Heart left ventricle (tissue), 16 donors: ENCODE measurements around the gene TEF. TPM values are rescaled to one million over a fixed set of nuclear protein-coding genes. Genes with fewer than 3 reads are reported as not detected.

Experiments used
- ATAC-seq, 4 donors: fragments of 200-7000 bp; cut with Tn5 transposase; one replicate each; pipeline ENCODE4 v1.9.1; 2020 to 2022; ENCODE audit warnings: moderate library complexity in 4 of 4, mild to moderate bottlenecking in 3 of 4, moderate number of reproducible peaks in 1 of 4
- DNase-seq, 5 donors: peaks; one replicate each; pipeline ENCODE4 v3.0.0-alpha.2; 2020
- H3K27ac ChIP-seq, 12 donors: fragments of 200-600 bp; sonication (generic) in 4 of 12; one replicate each; pipeline versions ENCODE4 v1.5.0 to v1.8.0; 2016 to 2022; ENCODE audit warnings: mild to moderate bottlenecking in 2 of 12
- H3K27me3 ChIP-seq, 9 donors: fragments of 200-600 bp; sonication (generic) in 2 of 9; one replicate each; pipeline versions ENCODE4 v1.5.1 to v1.8.0; 2016 to 2022; ENCODE audit warnings: mild to moderate bottlenecking in 3 of 9
- H3K36me3 ChIP-seq, 9 donors: fragments of 200-600 bp; sonication (generic) in 2 of 9; one replicate each; pipeline versions ENCODE4 v1.5.0 to v1.8.0; 2018 to 2022; ENCODE audit warnings: mild to moderate bottlenecking in 2 of 9
- H3K4me1 ChIP-seq, 12 donors: fragments of 200-600 bp; sonication (generic) in 4 of 12; one replicate each; pipeline versions ENCODE4 v1.5.0 to v1.8.0; 2016 to 2022; ENCODE audit warnings: mild to moderate bottlenecking in 3 of 12
- H3K4me3 ChIP-seq, 12 donors: fragments of 200-600 bp; sonication (generic) in 4 of 12; one replicate each; pipeline versions ENCODE4 v1.5.0 to v1.8.0; 2017 to 2022; ENCODE audit warnings: mild to moderate bottlenecking in 9 of 12, moderate library complexity in 4 of 12
- H3K9me3 ChIP-seq, 12 donors: fragments of 200-600 bp; sonication (generic) in 4 of 12; one replicate each; pipeline versions ENCODE4 v1.5.0 to v1.8.0; 2016 to 2022; ENCODE audit warnings: mild to moderate bottlenecking in 1 of 12
- CTCF ChIP-seq, 12 donors: fragments of 200-600 bp; sonication (generic) in 4 of 12; IDR thresholded peaks; one replicate each; pipeline versions ENCODE4 v1.5.0 to v1.8.0; 2018 to 2022; ENCODE audit warnings: antibody characterized with exemption in 12 of 12, mild to moderate bottlenecking in 5 of 12
- POLR2A ChIP-seq, 2 donors: fragments of 450-650 bp; IDR thresholded peaks; one replicate each; pipeline ENCODE4 v1.6.1; 2017; ENCODE audit warnings: antibody characterized with exemption in 2 of 2, mild to moderate bottlenecking in 2 of 2, moderate library complexity in 2 of 2
- WGBS, 4 donors: extraction: QIAGEN DNeasy Blood & Tissue Kit in 2 of 4; methylation state at CpG; one replicate each; pipeline versions ENCODE4 v1.1.5 to v1.1.7; 2013 to 2018; 5-methylcytosine and 5-hydroxymethylcytosine counted together
- intact Hi-C, 10 donors: fragments of 100-400 bp; cut with DNase I; formaldehyde crosslinking; loops; one replicate each; pipeline versions ENCODE4 v1.11.1 to v1.14.2; 2022
- polyA plus RNA-seq, 2 donors: library from polyadenylated mRNA; stranded (reverse); fragments of 200-250 nt; gene quantifications; one replicate each; pipeline ENCODE4 v1.2.3, GENCODE V29; 2013
- total RNA-seq, 9 donors: library from RNA; depleted of rRNA in 2 of 9; stranded (reverse); fragments of >200 nt in 2 of 9; fragmentation: NEBNext Ultra II Directional in 3 of 9; extraction: Animal tissue kit (Norgen Biotek cat#: 25700) in 3 of 9; gene quantifications; one replicate each; pipeline versions ENCODE4 v1.1.0 to v1.2.4, GENCODE V29; 2016 to 2023
- donor health status: ischemic (EF 13 %, LVEDD 7.1; RV severe dilation, severe dysfunction).
- donor health status: healthy with polysubstance abuse.
- donor health status: DM: no; HTN: yes; CAD: no.
- donor health status: DM: no; HTN: no; CAD: no.
- donor health status: ischemic (EF 25% LVEDD 6.9; RV normal size, moderate dysfunction).
- donor health status: ischemic (EF 25% LVEDD 5.7; RV mildly dilated, moderate dysfunction).
- donor health status: healthy.
- donor health status: DM: yes; HTN: yes; CAD: no.
- donor health status: ischemic (EF 35%, LVEDD 5.7; RV mildly dilated, moderate dysfunction).
- donor health status: nonischemic (EF 11% LVEDD 7.7; RV severe dilation, severe dysfunction).
- donor health status: DM: yes; HTN: yes; CAD: no.
- donor health status: PGD.
- donor health status: ischemic (EF 29% LVEDD 5.4; RV normal size, mild dysfunction).
- donor health status: nonischemic (EF 23%, LVEDD 6.1; RV moderate dilation, normal function).

The TEF gene
- total and polyA plus RNA-seq, 11 donors = 7.2 to 35.3 (median 17.9) TPM

DNA sequence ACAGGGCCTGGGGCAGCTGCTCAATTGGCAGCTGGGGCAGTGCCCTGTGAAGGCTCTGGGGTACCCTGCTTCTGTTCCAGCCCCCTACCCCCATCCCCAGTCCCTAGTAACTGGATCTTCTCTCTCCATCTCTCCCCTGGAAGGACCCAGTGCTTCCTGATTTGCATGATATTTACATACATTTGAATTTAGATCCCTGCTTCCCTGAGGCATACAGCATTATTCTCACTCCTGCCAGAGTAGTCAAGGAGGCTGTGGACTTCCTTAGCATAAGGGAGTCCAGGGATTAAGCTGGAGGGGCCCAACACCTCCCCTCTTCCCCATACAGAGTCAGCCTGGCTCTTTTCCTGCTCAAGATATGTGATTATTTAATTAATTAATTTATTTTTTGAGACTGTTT, 24.7 kb downstream of the TEF start:
- Histone ChIP-seq H3K27me3 (no peaks in the 10 kb centered on the region), H3K27ac (peak overlapping the region in 1 of 12 donors; percentile 34), H3K9me3 (no peaks in the 10 kb centered on the region), H3K4me3 (no peak overlapping the region), H3K36me3 (no peaks in the 10 kb centered on the region), H3K4me1 (peaks cover 0 to 47% (median 25%) of the 10 kb centered on the region in 12 donors)
- TF ChIP-seq POLR2A (IDR thresholded peaks at IDR 0.05) (no peak), CTCF (IDR thresholded peaks at IDR 0.05) (no peak)
- no peak for DNase-seq
- ATAC-seq = no peak
- intact Hi-C loops = no loop called here

DNA sequence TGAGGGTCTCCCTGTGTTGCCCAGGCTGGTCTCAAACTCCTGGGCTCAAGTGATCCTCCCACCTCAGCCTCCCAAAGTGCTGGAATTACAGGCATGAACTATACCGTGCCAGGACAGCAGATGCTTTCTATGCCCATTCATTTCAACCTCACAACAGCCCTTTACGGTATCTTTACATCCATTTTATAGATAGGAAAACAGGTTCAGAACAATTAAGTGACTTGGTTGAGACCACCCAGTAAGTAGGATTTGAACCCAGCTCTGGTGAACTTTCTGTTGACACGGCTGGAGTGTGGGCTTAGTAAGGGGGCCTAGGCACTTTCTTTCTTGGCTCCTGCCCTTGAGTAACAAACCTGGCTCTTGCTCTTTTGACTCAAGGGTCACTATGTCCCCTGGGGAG, 25.7 kb downstream of the TEF start:
- intact Hi-C loops = no loop called here
- no peaks in the 10 kb centered on the region for H3K36me3 ChIP-seq
- TF ChIP-seq POLR2A (IDR thresholded peaks at IDR 0.05) = no peak
- TF ChIP-seq CTCF (IDR thresholded peaks at IDR 0.05) = no peak
- H3K27me3 ChIP-seq = no peaks in the 10 kb centered on the region
- no peaks in the 10 kb centered on the region for H3K9me3 ChIP-seq
- no peak overlapping the region for H3K4me3 ChIP-seq
- WGBS, 4 donors = 89 to 90% (median 89%) methylated on average over 3 of the region's 3 CpGs
- DNase-seq = no peak
- ATAC-seq = no peak
- peaks cover 0 to 47% (median 32%) of the 10 kb centered on the region in 12 donors for H3K4me1 ChIP-seq
- H3K27ac ChIP-seq = peak overlapping the region in 2 of 12 donors; percentile 17 to 92

DNA sequence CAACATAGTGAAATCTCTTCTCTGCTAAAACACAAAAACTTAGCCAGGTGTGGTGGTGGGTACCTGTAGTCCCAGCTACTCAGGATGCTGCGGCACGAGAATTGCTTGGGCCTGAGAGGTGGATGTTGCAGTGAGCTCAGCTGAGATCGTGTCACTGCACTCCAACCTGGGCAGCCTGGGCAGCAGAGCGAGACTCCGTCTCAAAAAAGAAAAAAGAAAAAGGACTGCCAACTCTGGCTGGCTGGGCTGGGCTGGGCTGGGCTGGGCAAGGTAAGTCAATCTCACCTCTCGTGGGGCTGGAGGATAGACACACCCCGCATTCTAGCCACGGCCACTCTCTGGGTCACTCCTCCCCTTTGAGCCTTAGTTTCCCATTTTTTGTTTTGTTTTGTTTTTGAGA, 26.9 kb downstream of the TEF start:
- no peaks in the 10 kb centered on the region for H3K9me3 ChIP-seq
- H3K27me3 ChIP-seq = no peaks in the 10 kb centered on the region
- H3K4me1 ChIP-seq = peaks cover 0 to 45% (median 33%) of the 10 kb centered on the region in 12 donors
- no peak for TF ChIP-seq CTCF (IDR thresholded peaks at IDR 0.05)
- no peak for TF ChIP-seq POLR2A (IDR thresholded peaks at IDR 0.05)
- ATAC-seq (no peak), DNase-seq (no peak)
- intact Hi-C loops = no loop called here
- no peaks in the 10 kb centered on the region for H3K36me3 ChIP-seq
- no peak overlapping the region for H3K4me3 ChIP-seq
- WGBS, 4 donors = 72 to 82% (median 75%) methylated on average over 8 of the region's 8 CpGs
- peak overlapping the region in 5 of 12 donors; percentile 88 to 100 (median 95) for H3K27ac ChIP-seq

DNA sequence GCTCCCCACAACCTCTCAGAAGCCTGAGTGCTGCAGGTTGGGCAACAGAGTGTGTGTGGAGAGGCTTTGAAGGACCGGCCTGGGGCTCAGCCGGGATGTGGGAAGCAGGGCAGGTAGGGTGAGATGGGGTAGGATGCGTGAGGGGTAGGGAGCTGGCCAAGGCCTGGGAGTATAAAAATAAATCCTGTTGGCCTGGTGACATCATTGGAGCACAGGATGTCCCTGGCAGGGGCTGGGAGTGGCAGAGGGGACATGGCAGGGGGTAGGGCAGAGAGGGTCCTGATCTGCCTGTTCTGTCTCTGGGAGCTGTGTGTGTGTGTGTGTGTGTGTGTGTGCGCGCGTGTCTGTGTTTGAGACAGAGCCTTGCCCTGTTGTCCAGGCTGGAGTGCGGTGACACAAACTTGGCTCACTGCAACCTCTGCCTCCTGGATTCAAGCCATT, 28.6 kb downstream of the TEF start:
- Histone ChIP-seq H3K4me3 (no peak overlapping the region), H3K27ac (peak overlapping the region; percentile 92 to 100 (median 98)), H3K36me3 (no peaks in the 10 kb centered on the region), H3K27me3 (no peaks in the 10 kb centered on the region), H3K4me1 (peaks cover 0 to 48% (median 39%) of the 10 kb centered on the region in 12 donors), H3K9me3 (no peaks in the 10 kb centered on the region)
- DNase-seq (peak; percentile 67 to 91 (median 80)), ATAC-seq (peak; percentile 74 to 91 (median 85))
- 40 to 50% (median 43%) methylated on average over 7 of the region's 7 CpGs for WGBS, 4 donors
- TF ChIP-seq POLR2A (IDR thresholded peaks at IDR 0.05) (peak in 1 of 2 donors; percentile 38), CTCF (IDR thresholded peaks at IDR 0.05) (no peak)
- intact Hi-C loops = loop anchor here in 4 of 10 donors (2.0 kb wide), 1 partner anchor 36 kb away; the partner anchor contains the start of gene TOB2 (in 4 of the 4)
